NCI-H774 (cell line): Measurements from ENCODE around the gene TMEM59L.
A peak's percentile ranks its signal among the peaks of the same experiment; 100 is the strongest.

Experiments used
- DNase-seq: peaks from one replicate; lab custom pipeline; 2025; lab: John Stamatoyannopoulos, UW

TMEM59L gene

DNA sequence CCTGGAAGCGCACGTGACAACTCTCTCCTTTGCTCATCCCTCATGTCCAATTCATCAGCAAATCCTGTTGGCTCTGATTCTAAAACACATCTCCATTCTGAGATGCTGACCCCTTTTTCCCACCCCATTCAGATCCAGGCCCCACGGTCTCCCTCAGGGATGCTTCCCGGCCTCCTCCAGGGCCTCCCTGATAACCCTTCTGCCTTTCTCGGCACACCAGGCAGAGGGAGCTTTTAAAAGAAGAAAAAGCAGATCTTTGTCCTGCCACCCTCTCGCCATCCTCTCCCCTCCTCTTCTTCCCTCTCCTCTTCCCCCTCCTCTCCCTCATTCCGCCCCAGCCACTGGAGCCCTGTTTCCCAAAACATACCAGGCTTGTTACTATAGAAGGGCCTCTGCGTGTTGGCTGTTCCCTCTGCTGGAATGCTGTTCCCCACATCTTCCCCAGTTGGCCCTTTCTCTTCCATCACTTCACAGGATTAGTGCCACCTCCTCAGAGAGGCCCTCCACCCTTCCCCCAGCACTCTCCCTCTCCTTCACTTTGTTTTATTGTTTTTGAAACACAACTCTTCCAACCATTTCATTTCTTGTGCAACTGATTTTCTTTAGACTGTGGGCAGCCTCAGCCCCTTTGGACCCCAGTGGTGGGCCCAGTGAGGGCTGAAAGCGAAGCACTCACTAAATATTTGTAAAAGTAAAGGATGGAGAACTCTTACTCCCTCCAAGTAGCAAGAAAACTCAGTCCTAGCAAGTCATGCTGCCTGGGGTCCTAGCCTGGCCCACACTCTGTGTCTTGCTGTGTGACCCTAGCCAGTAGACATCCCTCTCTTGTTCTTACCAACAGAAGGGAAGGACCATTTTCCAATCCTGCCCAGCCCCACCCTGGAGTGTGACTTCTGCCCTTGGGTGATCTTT lies 3.6 kb upstream of the TMEM59L start:
- DNase-seq: no peak

DNA sequence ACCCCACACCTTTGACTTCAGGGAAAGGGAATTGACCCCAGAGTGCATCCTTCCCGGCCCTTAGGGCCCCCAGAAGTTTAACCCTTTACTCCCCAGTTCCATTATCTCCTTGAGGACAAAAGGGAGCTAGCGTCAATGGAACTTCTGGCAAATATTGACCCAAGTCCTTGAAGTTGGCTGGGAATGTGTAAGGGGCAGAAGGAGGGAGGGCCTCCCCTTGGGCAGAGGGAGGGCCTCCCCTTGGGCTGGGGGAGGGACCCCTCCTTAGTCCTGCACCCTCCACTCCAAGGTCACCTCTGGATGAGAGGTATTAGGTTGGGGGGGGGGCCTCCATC lies 3.0 kb upstream of the TMEM59L start:
- no peak for DNase-seq

DNA sequence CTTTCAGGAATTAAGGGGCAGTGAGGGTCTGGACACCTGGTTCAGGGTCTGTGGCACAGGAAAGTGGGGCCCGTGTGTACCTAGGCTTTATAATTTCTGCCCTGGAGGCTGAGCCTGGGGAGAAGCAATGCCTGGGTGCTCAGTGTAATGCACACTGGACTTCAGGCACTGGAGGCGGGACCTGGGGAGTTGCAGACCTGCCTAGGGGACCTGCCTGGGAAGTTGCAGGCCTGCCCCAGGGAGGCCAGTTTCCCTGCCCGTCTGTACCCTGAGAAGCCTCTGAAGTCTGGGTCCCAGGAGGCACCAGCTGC lies 2.5 kb upstream of the TMEM59L start:
- no peak for DNase-seq

DNA sequence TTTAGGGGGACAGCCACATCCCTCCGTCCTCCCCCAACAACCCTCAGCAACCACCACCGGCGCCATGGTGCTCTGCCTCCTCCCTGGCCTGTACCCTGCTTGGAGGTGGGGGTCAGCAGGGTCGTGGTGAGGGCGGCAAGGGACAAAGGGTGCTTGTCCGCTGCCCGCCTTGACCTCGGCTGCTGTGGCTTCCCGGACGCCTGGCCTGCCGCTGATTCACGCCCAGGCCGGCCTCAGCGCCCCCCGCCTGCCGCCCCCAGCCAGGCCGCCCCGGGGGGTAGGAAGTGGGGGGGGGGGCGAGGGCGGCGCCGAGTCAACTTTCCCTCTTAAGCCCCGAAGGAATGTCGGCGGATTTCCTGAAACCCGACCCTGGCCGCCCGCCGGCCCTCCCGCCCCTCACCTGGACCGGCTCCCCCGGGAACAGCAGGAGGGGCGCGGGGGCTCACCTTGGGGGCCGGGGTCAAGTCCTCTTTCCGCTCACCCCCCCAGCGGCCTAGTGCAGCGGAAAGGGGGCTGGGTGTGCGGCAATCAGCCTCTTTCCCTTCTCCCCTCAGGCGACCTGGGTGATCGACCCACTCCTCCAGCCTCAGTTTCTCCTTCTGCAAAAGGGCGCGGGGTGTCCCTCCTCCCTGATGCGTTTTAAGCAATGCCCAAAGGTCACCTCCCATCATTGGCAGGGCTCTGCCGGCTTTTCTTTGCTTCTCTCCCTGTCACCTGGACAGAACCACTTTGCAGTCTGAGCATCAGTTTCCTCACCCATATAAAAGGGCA lies 1.9 kb upstream of the TMEM59L start:
- DNase-seq: no peak

DNA sequence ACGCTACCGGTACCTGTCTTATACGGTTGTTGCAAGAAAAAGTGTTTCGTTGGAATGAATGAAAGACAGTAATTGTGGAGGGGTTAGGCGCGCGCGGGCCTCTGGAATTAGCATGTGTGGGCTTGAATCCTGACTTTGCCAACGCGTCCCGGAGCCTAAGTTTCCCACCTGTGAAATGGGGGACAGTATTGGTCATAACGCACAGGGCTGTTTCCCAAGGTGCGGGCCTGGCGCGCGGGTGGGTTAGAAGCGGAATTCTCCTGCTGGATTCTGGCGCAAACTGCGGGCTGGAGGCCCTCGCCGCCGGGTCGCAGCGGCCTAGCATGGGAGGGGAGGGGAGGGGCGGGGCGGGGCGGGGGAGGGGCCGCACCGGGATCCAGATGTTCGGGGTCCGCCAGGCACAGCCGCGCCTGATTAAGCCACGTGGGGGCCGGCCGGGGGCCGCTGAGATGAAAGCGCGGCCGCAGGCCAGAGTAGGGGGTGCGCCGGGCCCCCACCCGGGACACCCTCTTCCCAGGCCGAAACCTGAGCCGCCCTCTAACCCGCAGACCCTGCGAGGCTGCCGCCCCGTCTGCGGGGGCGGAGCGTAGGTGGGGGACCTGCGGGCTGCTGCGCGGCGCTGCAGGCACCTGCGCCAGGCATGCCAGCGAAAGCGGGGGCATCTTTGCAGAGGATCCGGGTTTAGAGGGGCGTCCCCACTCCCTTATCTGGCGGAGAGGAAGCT lies 1.2 kb upstream of the TMEM59L start:
- no peak for DNase-seq

DNA sequence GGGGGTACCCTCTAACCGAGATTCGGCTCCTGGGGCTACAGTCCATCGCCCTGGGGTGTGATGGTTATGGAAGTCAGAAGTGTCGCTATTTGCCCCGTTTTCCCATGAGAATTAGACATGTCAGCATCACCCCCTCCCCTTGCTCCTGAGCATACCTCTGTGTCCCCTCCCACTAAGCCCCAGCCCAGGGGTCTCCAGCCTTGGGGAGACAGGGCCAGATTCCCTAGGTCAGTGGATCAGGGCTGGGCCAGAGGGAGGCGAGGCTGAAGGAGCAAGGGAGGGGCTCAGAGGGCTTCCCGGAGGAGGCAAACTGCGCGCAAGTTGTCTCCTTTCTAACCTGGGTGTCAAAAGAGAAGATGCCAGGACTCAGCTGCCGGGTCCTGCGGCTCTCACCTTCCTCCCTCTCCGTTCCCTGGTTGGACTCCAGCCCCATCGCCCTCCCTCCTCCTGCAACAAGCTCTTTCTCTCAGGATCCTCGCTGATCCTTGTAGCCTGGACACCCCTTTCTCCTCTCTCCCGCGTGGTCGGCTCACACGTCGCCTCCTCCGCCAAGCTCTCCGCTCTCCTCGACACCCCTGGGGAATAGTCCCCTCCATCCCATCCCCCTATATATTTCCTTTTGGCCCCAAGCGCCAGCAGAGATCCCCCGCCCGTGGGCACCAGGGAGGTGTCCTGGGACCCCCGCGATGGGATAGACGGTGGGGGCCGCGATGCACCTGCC lies 459 bp upstream of the TMEM59L start:
- DNase-seq: no peak

DNA sequence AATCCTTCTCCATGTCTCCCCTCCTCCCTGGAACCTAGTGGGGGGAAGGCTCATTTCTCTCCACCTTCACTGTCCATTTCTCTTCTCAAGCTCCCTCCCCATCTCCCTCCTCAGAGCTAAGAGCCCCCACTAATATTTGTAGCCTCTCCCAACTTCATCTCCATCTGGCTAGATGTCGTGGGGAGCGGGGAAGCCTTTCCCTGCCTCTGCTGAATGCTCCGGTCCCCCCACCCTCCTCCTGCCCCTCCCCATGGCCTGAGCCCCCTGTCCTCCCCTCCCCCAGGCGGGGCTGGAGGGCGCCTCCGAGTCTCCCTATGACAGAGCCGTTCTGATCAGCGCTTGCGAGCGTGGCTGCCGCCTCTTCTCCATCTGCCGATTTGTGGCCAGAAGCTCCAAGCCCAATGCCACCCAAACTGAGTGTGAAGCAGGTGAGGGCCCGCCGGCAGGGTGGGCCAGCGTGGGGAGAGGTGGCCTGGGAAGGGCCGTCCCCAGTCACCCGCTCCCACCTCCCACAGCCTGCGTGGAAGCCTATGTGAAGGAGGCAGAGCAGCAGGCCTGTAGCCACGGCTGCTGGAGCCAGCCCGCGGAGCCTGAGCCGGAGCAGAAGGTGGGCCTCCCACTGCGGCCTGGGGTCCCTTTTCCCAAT lies 1.0 kb downstream of the TMEM59L start:
- DNase-seq: no peak

DNA sequence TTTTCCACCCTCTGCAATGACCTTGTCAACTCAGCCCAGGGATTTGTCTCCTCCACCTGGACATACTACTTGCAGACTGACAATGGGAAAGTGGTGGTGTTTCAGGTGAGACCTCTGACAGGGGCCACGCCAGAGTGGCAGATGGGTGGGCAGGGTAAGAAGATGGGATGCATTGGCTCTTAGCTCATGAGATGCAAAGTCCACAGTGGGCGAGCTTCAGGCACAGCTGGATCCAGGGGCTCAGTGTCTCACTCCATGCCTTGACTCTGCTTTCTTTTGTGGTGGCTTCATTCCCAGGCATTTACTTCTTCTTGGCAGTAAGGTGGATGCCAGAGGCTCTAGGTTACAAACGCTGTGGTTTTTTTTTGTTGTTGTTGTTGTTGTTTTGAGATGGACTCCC lies 3.4 kb downstream of the TMEM59L start:
- DNase-seq: no peak

DNA sequence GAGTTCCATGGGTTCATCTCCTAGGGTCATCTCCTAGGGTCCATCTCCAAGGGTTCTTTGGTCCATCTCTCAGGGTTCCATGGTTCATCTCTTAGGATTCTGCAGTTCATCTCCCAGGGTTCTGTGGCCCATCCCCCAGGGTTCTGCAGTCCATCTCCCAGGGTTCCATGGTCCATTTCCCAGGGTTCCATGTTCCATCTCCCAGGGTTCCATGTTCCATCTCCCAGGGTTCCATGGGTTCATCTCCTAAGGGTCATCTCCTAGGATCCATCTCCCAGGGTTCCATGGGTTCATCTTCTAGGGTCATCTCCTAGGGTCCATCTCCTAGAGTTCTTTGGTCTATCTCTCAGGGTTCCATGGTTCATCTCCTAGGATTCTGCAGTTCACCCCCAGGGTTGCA lies 4.9 kb downstream of the TMEM59L start:
- no peak for DNase-seq

DNA sequence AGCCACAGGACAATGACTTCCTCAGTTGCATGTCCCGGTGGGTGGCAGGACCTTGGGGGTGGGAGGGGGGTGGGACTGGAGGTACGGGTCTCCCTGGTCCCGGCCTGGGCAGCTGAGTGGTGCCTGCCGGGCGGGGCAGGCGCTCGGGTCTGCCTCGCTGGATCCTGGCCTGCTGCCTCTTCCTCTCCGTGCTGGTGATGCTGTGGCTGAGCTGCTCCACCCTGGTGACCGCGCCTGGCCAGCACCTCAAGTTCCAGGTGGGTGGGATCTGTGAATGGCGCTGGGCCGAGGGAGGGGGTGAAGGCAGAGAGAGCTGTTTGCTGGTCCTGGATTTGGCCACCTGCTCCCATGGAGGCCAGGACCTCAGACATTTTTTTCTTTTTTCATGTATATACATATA lies 5.6 kb downstream of the TMEM59L start:
- DNase-seq: no peak

DNA sequence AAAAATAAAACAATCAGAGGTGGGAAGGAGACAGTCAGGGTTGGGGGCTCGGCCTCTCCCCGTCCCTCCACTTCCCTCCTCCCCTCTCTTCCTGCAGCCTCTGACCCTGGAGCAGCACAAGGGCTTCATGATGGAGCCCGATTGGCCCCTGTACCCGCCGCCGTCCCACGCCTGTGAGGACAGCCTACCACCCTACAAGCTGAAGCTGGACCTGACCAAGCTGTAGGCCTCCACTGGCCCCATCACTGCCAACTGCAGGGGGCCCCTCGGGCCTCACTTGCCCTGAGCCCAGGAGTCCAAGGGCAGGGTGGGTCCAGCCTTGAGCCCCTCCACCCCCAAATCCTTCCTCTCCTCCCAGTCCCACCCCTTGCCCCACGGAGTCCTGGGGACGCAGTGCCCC lies 7.6 kb downstream of the TMEM59L start:
- no peak for DNase-seq

DNA sequence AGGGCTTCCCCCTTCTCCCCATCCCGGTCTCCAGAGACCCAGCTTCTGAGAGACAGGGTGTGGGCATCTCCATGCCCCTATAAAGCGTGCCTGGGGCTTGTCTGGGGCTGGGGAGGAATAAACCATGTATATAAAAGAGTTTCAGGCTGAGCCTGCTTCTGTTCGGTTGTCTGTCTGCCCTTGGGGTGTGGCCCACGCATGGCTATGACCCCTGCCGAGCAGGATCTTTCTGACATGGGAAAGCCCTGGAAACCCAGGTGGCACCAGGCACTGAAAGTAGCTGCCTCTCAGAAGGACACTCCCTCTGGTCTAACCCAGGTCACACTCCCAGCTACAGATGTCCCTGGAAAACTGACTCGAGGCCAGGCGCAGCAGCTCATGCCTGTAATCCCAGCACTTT lies 8.2 kb downstream of the TMEM59L start:
- DNase-seq: no peak

DNA sequence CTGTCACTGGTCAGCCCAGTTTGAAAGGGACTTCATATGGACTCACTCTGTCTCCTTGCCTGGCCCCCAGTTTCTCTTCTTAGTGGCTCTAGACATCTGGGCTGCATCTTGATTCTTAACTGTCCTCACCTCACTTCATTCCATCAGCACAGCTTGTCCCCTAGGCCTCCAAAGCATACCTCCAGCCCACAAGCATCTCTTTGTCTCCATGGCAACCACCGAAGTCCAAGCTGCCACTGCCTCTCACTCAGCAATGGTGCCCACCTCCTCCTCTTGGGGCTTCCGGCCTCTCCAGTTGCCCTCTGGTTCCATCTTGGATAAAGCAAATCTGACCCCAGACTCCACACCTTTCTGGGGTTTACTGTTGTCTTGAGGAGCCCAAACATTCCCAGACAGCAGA lies 14.2 kb downstream of the TMEM59L start:
- DNase-seq: no peak

DNA sequence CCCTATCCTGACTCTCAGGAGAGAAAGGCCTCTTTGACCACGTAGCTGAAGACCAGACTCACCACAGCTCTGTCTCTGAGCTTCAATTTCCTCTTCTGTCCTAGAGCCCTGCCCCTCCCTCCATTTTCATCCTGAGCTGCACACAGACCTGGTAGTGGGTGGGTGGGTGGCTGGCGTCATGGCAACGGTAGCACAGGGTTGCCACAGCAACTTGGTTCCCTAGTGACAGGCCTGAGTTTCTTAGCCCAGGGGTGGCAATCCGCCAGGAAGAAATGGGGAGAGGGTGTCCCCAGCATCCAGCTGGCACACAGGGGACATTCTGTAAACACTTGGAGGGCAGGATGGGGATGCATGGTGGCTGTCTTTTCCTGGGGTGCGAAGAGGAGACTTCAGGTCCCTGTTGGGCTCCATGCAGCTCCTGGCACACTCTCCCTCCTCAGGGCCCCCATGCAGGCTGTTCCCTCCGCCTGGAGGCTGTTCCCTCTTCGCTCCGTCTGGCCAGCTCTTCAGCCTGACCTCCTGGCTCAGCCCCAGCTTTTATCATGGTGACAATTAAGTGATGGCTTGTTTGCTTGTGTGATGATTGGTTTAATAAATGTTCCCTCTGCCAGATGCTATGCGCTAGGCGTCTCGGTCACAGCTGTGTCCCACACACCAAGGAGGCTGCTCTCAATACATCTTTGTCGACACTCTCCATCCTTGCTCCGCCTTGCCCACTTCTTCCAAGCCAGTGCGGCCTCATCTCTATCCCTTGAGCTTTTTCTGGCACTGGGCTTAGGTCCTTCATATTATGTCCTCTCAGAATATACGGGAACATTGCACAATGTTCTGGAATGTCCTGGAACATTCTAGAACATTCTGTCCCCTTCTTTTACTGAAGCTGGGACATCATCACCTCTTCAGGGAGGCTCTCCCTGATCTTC lies 16.8 kb downstream of the TMEM59L start:
- no peak for DNase-seq

DNA sequence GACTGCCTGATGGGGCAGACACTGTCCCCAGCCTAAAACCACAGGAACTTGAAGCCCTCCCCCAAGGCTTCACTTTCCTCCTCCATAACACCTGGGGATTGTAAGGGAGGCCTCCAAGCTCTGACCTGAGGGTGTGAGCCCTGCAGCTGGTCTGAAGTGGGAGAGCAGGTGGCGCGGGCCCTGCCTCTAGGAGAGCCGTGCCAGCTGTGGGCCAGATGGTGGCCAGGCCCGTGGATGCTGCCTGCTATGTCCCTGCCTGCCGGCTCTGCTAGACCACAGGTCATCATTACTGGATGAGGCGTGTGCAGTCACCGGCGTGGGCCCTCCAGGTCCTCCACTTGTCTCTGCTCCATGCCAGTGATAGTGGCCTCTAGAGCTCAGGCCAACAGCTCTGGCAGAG lies 20.7 kb downstream of the TMEM59L start:
- DNase-seq: peak; percentile 10

DNA sequence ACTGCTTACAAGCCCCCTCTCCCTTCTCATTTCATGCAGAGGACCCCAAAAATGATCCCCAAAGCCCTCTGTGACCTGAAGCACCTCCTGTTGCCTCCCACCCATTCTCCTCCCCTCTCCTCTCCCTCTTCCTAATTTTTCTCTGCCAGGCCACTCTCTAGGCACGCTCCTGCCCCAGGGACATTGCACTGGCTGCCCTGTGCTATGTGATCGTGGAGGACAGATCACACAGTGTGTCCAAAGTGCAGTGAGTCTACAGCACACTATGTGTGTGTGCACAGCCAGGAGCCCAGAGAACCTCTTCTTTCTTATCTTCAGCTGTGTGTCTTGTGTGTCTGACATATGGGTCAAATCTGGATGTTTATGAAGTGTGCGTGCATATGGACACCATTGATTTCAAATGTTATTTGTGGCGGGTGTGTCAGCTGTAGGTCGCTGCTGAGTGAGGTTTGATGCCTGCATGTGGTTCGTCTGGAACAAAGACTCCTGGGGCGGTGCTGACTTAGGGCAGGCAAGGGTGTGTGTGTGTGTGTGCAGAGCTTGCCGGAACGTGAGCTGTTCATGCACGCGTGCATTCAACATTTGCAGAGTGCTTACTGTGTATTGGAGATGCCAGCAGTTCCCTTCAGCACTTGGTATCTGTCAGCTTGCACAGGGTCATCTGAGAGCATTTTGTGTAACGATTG lies 22.1 kb downstream of the TMEM59L start:
- DNase-seq: no peak

DNA sequence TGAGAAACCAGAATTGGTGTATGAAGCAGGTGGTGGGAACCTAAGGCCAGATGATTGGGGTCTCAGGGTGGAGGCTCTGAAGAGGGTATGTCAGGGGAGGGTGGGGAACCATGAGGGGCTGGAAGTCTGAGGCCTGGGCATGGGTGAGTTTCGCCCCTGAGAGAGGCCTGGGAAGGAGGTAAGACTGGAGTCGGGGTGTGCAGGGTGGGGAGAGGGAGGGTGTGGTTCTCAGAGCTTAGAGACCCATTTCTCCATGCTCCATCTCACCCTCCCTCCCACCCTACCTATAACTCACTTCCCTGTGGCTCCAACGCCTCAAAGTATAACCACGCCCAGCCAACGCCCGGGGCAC lies 23.1 kb downstream of the TMEM59L start:
- no peak for DNase-seq

DNA sequence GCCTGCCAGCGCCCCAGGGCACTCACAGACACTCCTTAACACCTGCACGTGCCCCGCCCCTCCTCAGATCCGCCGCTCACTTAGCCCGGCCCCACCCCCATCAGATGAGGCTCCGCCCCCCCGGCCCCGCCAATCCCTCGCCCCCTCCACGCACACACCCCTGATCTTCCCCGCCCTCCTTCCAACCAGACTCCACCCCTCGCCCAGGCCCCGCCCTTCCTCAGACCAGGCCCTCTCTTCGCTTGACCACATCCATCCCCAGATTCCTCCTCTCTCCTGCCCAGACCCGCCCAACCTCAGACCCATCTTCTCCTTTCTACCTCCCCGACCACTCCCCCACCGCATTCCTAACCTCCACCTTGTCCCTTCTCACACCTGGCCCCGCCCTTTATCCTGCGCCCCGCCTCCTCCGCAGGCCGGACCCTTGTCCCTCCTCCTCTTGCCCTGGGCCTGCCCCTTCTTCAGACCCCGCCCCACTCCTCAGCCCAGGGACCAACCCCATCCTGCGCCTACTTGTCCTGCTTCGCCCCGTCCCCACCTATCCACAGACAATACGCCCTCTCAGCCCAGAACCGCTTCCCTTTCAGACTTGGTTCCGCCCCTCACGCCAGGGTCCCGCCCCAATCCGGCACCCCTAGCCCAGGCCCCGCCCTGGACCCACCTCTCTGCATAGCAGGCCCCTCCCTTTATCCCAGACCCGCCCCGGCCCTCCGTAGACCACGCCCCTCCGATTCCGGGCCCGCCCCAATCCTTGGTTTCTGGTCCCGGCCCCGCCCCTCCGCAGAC lies 23.7 kb downstream of the TMEM59L start:
- DNase-seq: peak; percentile 96

DNA sequence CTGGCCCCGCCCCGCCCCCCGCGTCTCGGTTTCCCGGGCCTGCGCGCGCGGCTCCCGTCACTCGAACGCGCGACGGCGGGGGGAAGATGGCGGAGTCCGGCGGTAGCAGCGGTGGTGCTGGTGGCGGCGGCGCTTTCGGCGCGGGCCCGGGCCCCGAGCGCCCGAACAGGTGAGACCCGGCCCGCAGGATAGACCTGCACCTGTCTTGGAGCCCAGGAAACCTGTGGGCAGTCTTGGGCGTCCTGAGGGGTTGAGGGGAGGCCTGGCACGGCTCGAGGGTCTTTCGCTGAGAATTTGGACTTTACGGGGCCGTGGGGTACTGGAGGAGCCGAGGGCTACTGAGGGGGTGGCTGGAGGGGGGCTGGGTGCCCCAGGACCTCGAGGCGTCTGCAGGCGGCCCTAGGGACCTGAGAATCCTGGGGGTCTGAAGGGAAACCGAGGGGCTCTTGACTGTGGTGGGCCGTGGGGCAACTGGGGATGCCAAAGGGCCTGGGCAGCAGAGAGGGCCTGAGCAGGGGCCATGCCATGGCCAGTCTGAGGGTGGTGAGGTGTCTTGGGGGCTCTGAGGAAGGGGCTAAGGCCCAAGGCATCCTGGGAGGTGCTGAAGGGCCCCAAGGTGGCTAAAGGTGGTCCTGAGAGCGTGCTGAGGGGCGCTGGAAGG lies 24.4 kb downstream of the TMEM59L start, which contains the start of gene KLHL26:
KLHL26 (plus strand) TSS at position 60 of the 661 bp plus-strand sequence; CDS start at position 87, 27 bp downstream.
- DNase-seq: no peak
